ENCODE results near the gene GPR33.

DNA sequence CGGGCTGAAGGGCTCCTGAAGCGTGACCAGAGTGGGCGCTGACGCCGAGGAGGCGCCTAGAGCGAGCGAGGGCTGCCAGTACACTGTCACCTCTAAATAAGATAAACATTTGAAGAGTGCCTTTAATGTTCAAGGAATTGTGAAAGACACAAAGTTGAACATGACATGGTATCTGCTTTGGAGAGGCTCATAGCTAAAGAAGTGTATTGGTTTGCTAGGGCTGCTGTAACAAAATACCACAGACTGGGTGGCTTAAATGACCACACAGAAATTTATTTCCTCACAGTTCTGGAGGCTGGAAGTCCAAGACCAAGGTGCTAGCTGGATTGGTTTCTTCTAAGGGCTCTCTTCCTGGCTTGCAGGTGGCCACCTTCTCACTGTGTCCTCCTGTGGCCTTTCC, 39.7 kb upstream of the GPR33 start:
- TF ChIP-seq POLR2A (IDR thresholded peaks at IDR 0.05; ENCODE audit: borderline replicate concordance, extremely low read depth, insufficient read depth, insufficient read length), result no peak
- no peak for TF ChIP-seq ZNF274 (IDR thresholded peaks at IDR 0.05; ENCODE audit: low read depth, low read length)
- TF ChIP-seq RAD21 (IDR thresholded peaks at IDR 0.05; ENCODE audit: low read depth), result no peak
- TF ChIP-seq ELF1 (IDR thresholded peaks at IDR 0.05; ENCODE audit: borderline replicate concordance, low read depth), result no peak
- TF ChIP-seq, protein P1, sequence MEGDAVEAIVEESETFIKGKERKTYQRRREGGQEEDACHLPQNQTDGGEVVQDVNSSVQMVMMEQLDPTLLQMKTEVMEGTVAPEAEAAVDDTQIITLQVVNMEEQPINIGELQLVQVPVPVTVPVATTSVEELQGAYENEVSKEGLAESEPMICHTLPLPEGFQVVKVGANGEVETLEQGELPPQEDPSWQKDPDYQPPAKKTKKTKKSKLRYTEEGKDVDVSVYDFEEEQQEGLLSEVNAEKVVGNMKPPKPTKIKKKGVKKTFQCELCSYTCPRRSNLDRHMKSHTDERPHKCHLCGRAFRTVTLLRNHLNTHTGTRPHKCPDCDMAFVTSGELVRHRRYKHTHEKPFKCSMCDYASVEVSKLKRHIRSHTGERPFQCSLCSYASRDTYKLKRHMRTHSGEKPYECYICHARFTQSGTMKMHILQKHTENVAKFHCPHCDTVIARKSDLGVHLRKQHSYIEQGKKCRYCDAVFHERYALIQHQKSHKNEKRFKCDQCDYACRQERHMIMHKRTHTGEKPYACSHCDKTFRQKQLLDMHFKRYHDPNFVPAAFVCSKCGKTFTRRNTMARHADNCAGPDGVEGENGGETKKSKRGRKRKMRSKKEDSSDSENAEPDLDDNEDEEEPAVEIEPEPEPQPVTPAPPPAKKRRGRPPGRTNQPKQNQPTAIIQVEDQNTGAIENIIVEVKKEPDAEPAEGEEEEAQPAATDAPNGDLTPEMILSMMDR (IDR thresholded peaks at IDR 0.05 in 2 of 3, conservative IDR thresholded peaks at IDR 0.05 in 1 of 3; ENCODE audit: borderline replicate concordance in 1 of 3, insufficient read depth in 1 of 3, low read depth in 2 of 3, low read length in 2 of 3), result no peak
- no peak for TF ChIP-seq POLR2AphosphoS5 (IDR thresholded peaks at IDR 0.05; ENCODE audit: low read depth, low read length)
- TF ChIP-seq YY1 (IDR thresholded peaks at IDR 0.05; ENCODE audit: extremely low read depth, insufficient replicate concordance, low read depth, low read length), result no peak
- no peak for TF ChIP-seq FOSL1 (IDR thresholded peaks at IDR 0.05; ENCODE audit: low read depth)
- TF ChIP-seq, protein P2, sequence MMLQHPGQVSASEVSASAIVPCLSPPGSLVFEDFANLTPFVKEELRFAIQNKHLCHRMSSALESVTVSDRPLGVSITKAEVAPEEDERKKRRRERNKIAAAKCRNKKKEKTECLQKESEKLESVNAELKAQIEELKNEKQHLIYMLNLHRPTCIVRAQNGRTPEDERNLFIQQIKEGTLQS (IDR thresholded peaks at IDR 0.05), result no peak
- TF ChIP-seq, protein P3, sequence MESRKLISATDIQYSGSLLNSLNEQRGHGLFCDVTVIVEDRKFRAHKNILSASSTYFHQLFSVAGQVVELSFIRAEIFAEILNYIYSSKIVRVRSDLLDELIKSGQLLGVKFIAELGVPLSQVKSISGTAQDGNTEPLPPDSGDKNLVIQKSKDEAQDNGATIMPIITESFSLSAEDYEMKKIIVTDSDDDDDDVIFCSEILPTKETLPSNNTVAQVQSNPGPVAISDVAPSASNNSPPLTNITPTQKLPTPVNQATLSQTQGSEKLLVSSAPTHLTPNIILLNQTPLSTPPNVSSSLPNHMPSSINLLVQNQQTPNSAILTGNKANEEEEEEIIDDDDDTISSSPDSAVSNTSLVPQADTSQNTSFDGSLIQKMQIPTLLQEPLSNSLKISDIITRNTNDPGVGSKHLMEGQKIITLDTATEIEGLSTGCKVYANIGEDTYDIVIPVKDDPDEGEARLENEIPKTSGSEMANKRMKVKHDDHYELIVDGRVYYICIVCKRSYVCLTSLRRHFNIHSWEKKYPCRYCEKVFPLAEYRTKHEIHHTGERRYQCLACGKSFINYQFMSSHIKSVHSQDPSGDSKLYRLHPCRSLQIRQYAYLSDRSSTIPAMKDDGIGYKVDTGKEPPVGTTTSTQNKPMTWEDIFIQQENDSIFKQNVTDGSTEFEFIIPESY (IDR thresholded peaks at IDR 0.05; ENCODE audit: extremely low read depth, insufficient replicate concordance, low read length), result no peak
- no peak for TF ChIP-seq SIN3A (IDR thresholded peaks at IDR 0.05; ENCODE audit: low read depth)
- TF ChIP-seq, protein P4, sequence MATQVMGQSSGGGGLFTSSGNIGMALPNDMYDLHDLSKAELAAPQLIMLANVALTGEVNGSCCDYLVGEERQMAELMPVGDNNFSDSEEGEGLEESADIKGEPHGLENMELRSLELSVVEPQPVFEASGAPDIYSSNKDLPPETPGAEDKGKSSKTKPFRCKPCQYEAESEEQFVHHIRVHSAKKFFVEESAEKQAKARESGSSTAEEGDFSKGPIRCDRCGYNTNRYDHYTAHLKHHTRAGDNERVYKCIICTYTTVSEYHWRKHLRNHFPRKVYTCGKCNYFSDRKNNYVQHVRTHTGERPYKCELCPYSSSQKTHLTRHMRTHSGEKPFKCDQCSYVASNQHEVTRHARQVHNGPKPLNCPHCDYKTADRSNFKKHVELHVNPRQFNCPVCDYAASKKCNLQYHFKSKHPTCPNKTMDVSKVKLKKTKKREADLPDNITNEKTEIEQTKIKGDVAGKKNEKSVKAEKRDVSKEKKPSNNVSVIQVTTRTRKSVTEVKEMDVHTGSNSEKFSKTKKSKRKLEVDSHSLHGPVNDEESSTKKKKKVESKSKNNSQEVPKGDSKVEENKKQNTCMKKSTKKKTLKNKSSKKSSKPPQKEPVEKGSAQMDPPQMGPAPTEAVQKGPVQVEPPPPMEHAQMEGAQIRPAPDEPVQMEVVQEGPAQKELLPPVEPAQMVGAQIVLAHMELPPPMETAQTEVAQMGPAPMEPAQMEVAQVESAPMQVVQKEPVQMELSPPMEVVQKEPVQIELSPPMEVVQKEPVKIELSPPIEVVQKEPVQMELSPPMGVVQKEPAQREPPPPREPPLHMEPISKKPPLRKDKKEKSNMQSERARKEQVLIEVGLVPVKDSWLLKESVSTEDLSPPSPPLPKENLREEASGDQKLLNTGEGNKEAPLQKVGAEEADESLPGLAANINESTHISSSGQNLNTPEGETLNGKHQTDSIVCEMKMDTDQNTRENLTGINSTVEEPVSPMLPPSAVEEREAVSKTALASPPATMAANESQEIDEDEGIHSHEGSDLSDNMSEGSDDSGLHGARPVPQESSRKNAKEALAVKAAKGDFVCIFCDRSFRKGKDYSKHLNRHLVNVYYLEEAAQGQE (IDR thresholded peaks at IDR 0.05; ENCODE audit: low read depth), result no peak
- no peak for TF ChIP-seq SP1 (IDR thresholded peaks at IDR 0.05; ENCODE audit: low read depth)
- no peak for TF ChIP-seq ZFX (IDR thresholded peaks at IDR 0.05)
